ENCODE results near the gene GDF15. TPM values are rescaled to one million over a fixed set of nuclear protein-coding genes. Genes with fewer than 3 reads are reported as not detected.
"Not testable (repeated sequence)": the region's sequence is repeated elsewhere in the genome, so short reads cannot be mapped to it uniquely, and the experiment has no call there.

The GDF15 gene
- total RNA-seq, 4 donors from 2014 or later: 1.9 to 4.6 (median 3.0) TPM

DNA sequence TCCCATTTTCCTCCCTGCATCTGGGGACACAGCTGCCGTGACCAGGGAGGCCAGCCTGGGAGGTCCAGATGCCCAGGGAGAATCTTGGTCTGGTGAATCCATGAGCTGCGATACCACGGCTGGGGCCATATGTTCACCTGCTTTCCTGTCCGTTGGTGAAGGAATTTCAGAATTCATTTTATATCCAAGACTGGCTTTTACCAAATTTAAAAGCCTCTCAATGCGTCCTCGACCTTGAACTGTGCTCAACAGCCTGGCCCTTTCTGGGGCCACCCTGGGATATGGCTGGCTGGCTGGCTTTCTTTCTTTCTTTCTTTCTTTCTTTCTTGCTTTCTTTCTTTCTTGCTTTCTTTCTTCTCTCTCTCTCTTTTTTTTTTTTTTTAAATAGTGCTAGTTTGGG is 22.2 kb upstream of the GDF15 start:
- DNase-seq (ENCODE audit: low spot score) (no peak), ATAC-seq (ENCODE audit: low FRiP score) (no peak)
- TF ChIP-seq, protein P1, sequence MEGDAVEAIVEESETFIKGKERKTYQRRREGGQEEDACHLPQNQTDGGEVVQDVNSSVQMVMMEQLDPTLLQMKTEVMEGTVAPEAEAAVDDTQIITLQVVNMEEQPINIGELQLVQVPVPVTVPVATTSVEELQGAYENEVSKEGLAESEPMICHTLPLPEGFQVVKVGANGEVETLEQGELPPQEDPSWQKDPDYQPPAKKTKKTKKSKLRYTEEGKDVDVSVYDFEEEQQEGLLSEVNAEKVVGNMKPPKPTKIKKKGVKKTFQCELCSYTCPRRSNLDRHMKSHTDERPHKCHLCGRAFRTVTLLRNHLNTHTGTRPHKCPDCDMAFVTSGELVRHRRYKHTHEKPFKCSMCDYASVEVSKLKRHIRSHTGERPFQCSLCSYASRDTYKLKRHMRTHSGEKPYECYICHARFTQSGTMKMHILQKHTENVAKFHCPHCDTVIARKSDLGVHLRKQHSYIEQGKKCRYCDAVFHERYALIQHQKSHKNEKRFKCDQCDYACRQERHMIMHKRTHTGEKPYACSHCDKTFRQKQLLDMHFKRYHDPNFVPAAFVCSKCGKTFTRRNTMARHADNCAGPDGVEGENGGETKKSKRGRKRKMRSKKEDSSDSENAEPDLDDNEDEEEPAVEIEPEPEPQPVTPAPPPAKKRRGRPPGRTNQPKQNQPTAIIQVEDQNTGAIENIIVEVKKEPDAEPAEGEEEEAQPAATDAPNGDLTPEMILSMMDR (IDR thresholded peaks at IDR 0.05): no peak

DNA sequence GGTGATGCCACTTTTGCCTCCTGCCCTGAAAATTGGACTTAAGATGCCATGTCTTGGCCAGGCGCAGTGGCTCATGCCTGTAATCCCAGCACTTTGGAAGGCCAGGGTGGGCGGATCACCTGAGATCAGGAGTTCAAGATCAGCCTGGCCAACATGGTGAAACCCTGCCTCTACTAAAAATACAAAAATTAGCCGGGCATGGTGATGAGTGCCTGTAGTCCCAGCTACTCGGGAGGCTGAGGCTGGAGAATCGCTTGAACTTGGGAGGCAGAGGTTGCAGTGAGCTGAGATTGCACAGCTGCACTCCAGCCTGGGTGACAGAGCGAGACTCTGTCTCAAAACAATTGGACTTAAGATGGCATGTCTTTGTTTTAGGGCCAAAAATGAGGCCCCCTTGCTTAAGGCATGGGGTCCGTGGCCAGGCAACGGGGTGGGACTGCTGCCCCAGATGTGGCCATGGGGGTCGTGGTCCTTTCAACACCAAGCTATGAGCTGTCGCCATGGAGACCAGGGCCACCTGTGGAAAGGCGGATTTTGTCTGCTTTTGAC is 21.6 kb upstream of the GDF15 start:
- not testable (repeated sequence) for DNase-seq (ENCODE audit: low spot score); ATAC-seq (ENCODE audit: low FRiP score)

DNA sequence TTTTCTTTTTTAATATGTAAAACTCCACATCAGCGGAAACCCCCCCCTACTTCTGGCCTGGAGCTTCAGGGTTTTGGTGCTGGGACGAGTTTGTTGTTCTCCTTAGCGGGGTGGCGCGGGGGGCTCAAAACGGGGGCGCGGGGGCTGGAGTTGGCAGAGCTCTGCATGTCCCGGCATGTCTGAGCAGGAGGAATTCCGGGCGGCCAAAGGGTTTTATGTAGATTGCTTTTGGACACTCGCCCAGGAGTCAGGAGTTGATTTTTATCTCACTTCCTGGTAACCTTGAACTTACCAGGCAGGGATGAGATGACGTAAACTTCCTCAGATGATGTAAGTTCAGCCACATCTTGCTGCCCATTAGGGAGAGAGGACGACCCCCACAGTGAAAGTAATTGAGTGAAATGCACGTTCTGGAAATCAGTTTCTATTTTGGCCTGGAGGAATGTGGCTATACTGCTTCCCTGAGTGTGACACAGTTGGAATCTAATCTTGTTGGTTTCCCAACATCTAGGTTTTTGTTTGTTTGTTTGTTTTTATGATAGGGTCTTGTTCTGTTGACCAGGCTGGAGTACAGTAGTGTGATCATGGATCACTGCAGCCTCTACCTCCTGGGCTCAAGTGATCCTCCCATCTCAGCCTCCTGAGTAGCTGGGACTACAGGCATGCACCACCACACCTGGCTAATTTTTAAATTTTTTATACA is 21.0 kb upstream of the GDF15 start:
- peak; percentile 63 for ATAC-seq (ENCODE audit: low FRiP score)
- no peak for DNase-seq (ENCODE audit: low spot score)
- TF ChIP-seq, protein P1 (IDR thresholded peaks at IDR 0.05): no peak

DNA sequence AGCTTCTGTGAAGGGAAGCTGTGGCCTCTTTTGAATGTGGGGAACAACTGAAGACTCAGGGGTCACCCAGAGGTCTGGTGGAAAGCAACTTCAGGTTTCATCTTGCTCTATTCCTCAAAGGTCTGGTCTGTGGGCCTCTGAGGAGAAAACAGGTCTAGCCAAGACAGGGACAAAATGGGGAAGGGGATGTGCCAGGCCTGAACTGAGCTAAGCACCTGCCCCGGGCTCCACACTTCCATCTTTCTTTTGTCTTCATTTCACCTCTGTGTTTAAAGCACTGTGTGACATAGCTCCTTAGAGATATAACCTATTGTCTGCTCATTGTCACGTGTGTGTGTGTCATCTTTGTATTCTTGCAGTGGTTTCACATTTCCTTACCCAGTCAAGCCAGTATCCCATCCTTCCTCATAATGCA is 19.9 kb upstream of the GDF15 start:
- TF ChIP-seq, protein P1 (IDR thresholded peaks at IDR 0.05): no peak
- ATAC-seq (ENCODE audit: low FRiP score) (no peak), DNase-seq (ENCODE audit: low spot score) (no peak)

DNA sequence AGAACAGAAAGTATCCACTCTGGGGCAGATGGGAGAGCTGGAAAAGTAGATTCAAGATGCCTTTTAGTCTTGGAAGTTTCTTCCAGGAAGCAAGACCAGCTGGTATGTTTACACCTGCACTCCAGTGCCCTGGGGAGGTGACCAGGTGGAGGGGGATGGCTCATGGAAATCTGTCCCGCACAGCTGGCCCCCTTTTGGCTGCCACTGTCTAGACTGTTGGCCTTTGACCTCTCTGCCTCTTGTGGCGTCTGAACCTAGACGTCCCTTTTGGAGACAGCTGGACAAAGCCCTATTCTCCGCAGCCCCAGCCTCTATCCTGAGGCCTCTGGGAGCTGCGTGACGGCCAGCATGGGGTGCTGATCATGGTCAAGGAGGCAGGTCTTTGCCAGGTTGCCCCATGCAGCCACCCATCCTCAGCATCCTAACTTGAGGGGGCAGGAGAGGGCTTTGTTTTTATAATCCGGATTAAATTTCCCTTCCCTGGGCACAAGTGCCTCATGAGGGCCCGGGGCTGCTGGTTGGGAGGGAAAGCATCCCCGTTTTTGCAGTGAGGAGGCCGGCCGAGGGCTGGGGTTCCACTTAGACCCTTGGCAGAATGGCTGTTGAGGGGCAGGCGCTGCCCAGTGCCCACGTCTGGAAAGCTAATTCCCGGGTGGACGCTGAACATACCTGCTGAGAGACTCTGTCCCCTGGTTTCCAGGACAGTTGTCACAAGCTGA is 17.3 kb upstream of the GDF15 start:
- no peak for DNase-seq (ENCODE audit: low spot score)
- no peak for ATAC-seq (ENCODE audit: low FRiP score)
- TF ChIP-seq, protein P1 (IDR thresholded peaks at IDR 0.05): no peak

DNA sequence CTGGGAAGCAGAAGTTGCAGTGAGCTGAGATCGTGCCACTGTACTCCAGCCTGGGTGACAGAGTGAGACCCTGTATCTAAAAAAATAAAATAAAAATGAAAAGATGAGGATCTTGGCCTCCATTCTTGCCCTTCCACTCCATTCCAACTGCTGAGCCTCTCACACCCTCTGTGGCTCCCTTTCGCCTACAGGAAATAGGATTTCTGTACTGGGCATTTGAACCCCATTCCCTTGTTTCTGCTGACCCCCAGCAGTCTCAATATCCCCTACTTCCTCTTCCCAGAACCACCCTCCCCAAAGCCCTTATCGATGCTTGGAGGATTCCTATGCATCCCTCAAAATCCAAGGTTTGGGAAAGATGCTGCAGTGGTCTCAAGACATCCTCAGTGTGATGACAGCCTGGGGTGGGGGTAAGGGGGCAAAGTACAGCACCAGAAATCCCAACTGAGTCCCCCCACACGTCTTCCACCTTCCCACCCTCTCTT is 12.5 kb upstream of the GDF15 start:
- TF ChIP-seq, protein P1 (IDR thresholded peaks at IDR 0.05): no peak
- ATAC-seq (ENCODE audit: low FRiP score) (no peak), DNase-seq (ENCODE audit: low spot score) (no peak)

DNA sequence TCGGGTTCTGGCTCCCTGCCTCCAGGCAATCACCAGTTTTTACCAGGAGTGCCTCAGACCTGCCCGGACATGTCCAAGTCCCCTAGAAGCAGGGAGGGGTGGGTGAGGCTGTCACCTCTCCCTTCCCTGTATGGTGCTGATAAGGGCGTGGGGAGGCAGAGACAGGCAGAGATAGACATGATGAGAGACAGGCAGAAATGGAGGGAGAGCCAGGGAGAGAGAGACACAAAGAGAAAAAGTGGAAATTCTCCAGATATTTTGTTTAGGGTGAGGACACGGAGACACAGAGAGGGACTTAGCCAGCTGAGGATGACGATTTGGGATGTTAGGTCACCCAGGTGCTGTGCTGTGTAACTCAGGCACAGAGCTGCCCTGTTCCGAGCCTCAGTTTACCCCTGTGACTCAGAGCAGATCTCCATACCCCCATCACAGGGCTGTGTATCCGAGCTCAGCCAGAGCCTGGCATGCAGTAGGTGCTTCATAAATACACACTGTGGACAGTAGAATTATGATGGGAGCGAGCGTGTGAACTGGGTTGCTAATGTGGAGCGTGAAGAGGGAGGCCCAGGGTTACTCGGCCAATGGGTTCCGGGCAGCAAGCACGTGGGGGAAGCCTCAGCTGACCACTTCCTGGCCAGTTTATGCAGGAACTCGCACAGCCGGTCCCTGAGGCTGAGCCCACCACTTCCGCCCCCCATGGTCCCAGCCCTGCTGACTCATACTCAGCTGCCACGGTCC is 11.9 kb upstream of the GDF15 start:
- TF ChIP-seq, protein P1 (IDR thresholded peaks at IDR 0.05): no peak
- peak; percentile 81 for DNase-seq (ENCODE audit: low spot score)
- peak; percentile 96 for ATAC-seq (ENCODE audit: low FRiP score)

Data from omental fat pad (tissue), 4 donors.